HL-60 (cell line): ENCODE measurements around the gene ITSN2.

Experiments used
- CTCF ChIP-seq: IDR thresholded peaks from one replicate; pipeline ENCODE4 v1.5.1; 2011; ENCODE audit warnings: low read length, control low read depth, inconsistent platforms; ENCODE audit not compliant: insufficient read depth
- GABPA ChIP-seq: IDR thresholded peaks from 2 replicates; pipeline ENCODE4 v1.6.1; 2012; ENCODE audit warnings: low read depth
- POLR2AphosphoS5 ChIP-seq: IDR thresholded peaks from 2 replicates; pipeline ENCODE4 v1.6.1; 2012; ENCODE audit warnings: low read depth

DNA sequence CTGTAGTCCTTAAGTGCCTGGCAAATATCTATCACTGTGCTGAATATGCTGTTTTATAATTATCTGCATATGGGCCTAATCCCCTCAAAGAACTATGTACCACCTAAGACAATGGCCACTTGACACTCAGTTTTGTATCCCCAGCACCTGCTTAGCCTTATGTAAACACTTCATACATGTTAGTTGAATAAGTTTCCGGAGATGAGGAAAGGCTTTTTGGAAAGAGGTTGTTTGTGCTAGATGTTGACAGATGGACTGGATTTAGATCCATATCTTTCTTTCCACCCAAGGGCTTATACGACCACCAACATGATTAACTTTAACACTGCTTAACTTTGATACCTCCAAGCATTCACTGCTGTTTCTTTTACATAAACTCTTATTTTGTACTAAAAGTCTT, 122.2 kb downstream of the ITSN2 start:
- TF ChIP-seq CTCF = no peak
- TF ChIP-seq POLR2AphosphoS5 = no peak
- no peak for TF ChIP-seq GABPA
